ENCODE measurements around the gene VRK2. TPM values are rescaled to one million over a fixed set of nuclear protein-coding genes. Genes with fewer than 3 reads are reported as not detected.

The VRK2 gene
- total and polyA plus RNA-seq, 10 of the 15 experiments (the other 5 are each of a cell fraction or from before 2014, with no cell fraction given): 26.5 to 78.0 (median 57.3) TPM

GRCh38 chr2:58027029-58027428 lies 19.6 kb upstream of the VRK2 start:
- no peak overlapping the region for H3K4me2 ChIP-seq (ENCODE audit: control insufficient read depth, insufficient read depth)
- intact Hi-C loops (cut with micrococcal nuclease; ENCODE audit: unreplicated experiment): no loop called here
- no peaks in the 10 kb centered on the region for H4K20me1 ChIP-seq (ENCODE audit: control insufficient read depth, insufficient read depth)
- no TSS peak for BruUV-seq (replicated peaks)
- ChIA-PET RAD21 (ENCODE audit: unreplicated experiment) (interaction anchor here (1.5 kb wide), 1 partner anchor 17 kb away, joined by 4 read pairs; no protein-coding TSS in a partner anchor), POLR2A (no interaction called here), SMC1A (ENCODE audit: uncharacterized antibody, unreplicated experiment) (interaction anchor here (1.7 kb wide), 1 partner anchor 109 kb away, joined by 4 read pairs; no protein-coding TSS in a partner anchor), CTCF (no interaction called here)
- H3K36me3 ChIP-seq (ENCODE audit: control insufficient read depth in 2 of 2, insufficient read depth in 2 of 2, low read length in 1 of 2): no peaks in the 10 kb centered on the region
- H3K9me3 ChIP-seq (replicated peaks; ENCODE audit: control insufficient read depth, insufficient read depth, low read length): peaks cover 3% of the 10 kb centered on the region; the same call in 2 of the 3 replicates
- no peak overlapping the region for H2AFZ ChIP-seq (ENCODE audit: control insufficient read depth, low read depth, low read length)
- no peak for DNase-seq (ENCODE audit: low read depth, low spot score)
- no peak for FAIRE-seq
- H3K27me3 ChIP-seq (replicated peaks in 1 of 2; ENCODE audit: control insufficient read depth in 2 of 2, insufficient read depth in 2 of 2, low read length in 1 of 2): no peaks in the 10 kb centered on the region
- no peak overlapping the region for H3K27ac ChIP-seq (ENCODE audit: control insufficient read depth, insufficient read depth)
- H3K9ac ChIP-seq (ENCODE audit: control insufficient read depth, insufficient read depth, low read length): no peak overlapping the region
- in situ Hi-C loops (cut with MboI): no loop called here
- ATAC-seq: no peak
- TF ChIP-seq SREBF1 (IDR thresholded peaks at IDR 0.05; ENCODE audit: low read length): no peak
- no peak for TF ChIP-seq ELK1 (IDR thresholded peaks at IDR 0.05; ENCODE audit: low read depth, low read length)
- TF ChIP-seq EED (IDR thresholded peaks at IDR 0.05; ENCODE audit: low read depth): no peak
- no peak for TF ChIP-seq MEF2B (IDR thresholded peaks at IDR 0.05; ENCODE audit: partially characterized antibody, poor library complexity, severe bottlenecking)
- no peaks in the 10 kb centered on the region for H3K79me2 ChIP-seq (ENCODE audit: control insufficient read depth, insufficient read depth, low read length)
- no peak overlapping the region for H3K4me3 ChIP-seq
- peaks cover 20% of the 10 kb centered on the region for H3K4me1 ChIP-seq (ENCODE audit: control insufficient read depth, insufficient read depth, low read length)

- peaks cover 5% of the 10 kb centered on the region for H3K9me3 ChIP-seq (replicated peaks; ENCODE audit: control insufficient read depth, insufficient read depth, low read length)
- no peak overlapping the region for H3K4me2 ChIP-seq (ENCODE audit: control insufficient read depth, insufficient read depth)
- FAIRE-seq (no peak), ATAC-seq (no peak), DNase-seq (ENCODE audit: low read depth, low spot score) (no peak)
- SMC1A ChIA-PET (ENCODE audit: uncharacterized antibody, unreplicated experiment): interaction anchor here (1.1 to 4.7 kb wide), 9 partner anchors 10 to 208 kb away, joined by 3 to 19 read pairs (median 9); partner anchors contain the start of gene VRK2
- H4K20me1 ChIP-seq (ENCODE audit: control insufficient read depth, insufficient read depth): no peaks in the 10 kb centered on the region
- in situ Hi-C loops (cut with MboI): no loop called here
- no TSS peak for BruUV-seq (replicated peaks)
- RAD21 ChIA-PET (ENCODE audit: unreplicated experiment): interaction anchor here (1.7 to 5.2 kb wide), 2 partner anchors 10 to 14 kb away, joined by 4 to 30 read pairs; partner anchors contain the start of gene VRK2
- CTCF ChIA-PET: interaction anchor here (1.6 to 1.8 kb wide), 2 partner anchors 10 to 30 kb away, joined by 4 to 8 read pairs; no protein-coding TSS in a partner anchor
- no peak overlapping the region for H3K9ac ChIP-seq (ENCODE audit: control insufficient read depth, insufficient read depth, low read length)
- peaks cover 36% of the 10 kb centered on the region for H3K4me1 ChIP-seq (ENCODE audit: control insufficient read depth, insufficient read depth, low read length)
- H3K27ac ChIP-seq (ENCODE audit: control insufficient read depth, insufficient read depth): no peak overlapping the region
- 100% methylated on average over 1 of the region's 1 CpG for WGBS (ENCODE audit: insufficient coverage, insufficient replicate concordance, low lambda C conversion rate, missing lambda C conversion rate)
- POLR2A ChIA-PET: interaction anchor here (0.6 to 1.5 kb wide), 3 partner anchors 18 to 115 kb away, joined by 3 to 4 read pairs (median 4); no protein-coding TSS in a partner anchor
- no peaks in the 10 kb centered on the region for H3K27me3 ChIP-seq (replicated peaks in 1 of 2; ENCODE audit: control insufficient read depth in 2 of 2, insufficient read depth in 2 of 2, low read length in 1 of 2)
- no peaks in the 10 kb centered on the region for H3K36me3 ChIP-seq (ENCODE audit: control insufficient read depth in 2 of 2, insufficient read depth in 2 of 2, low read length in 1 of 2)
- no peak overlapping the region; the same call in 1 of the 2 replicates for H2AFZ ChIP-seq (ENCODE audit: control insufficient read depth, low read depth, low read length)
- no peak overlapping the region for H3K4me3 ChIP-seq
- intact Hi-C loops (cut with micrococcal nuclease; ENCODE audit: unreplicated experiment): no loop called here
- H3K79me2 ChIP-seq (ENCODE audit: control insufficient read depth, insufficient read depth, low read length): no peaks in the 10 kb centered on the region; the same call in 1 of the 2 replicates
- TF ChIP-seq MEF2B (IDR thresholded peaks at IDR 0.05; ENCODE audit: partially characterized antibody, poor library complexity, severe bottlenecking) (no peak), IRF5 (IDR thresholded peaks at IDR 0.05; ENCODE audit: borderline replicate concordance) (no peak), SUPT20H (IDR thresholded peaks at IDR 0.05; ENCODE audit: borderline replicate concordance, control insufficient read depth, low read depth, low read length) (no peak), NR2C1 (IDR thresholded peaks at IDR 0.05) (no peak), ZNF207 (IDR thresholded peaks at IDR 0.05; ENCODE audit: borderline replicate concordance) (no peak), SMAD1 (IDR thresholded peaks at IDR 0.05; ENCODE audit: low read depth, partially characterized antibody) (no peak), ZNF592 (IDR thresholded peaks at IDR 0.05) (no peak)
Observed at GRCh38 chr2:58030771-58031170, 15.8 kb upstream of the VRK2 start.
